Erythroblast (primary cell): Measurements from ENCODE around the gene WAC.

Source experiments
- GATA1 ChIP-seq: IDR thresholded peaks from 2 replicates; pipeline ENCODE4 v1.6.1; 2011; ENCODE audit warnings: low read depth, mild to moderate bottlenecking, control low read depth, low read length, moderate library complexity
- POLR2A ChIP-seq: IDR thresholded peaks from 2 replicates; pipeline ENCODE4 v1.6.1; 2011; ENCODE audit warnings: mild to moderate bottlenecking, low read length

DNA sequence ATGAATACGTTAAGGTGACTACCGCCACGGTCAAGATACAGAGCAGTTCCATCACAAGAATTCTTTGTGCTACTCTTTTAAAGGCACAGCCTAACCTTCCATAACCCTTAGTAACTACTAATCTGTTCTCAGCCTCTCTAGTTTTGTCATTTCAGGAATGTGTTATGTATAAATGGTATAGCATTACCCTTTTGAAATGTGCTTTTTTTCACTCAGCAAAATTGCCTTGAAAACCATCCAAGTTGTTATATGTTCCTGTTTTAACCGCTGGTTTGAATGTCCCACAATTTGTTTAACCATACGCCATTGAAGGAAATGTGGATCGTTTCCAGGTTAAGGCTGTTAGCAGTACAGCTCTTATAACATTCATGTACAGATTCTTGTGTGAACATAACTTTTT is 32.0 kb downstream of the WAC start:
- TF ChIP-seq POLR2A, result no peak
- TF ChIP-seq GATA1, result no peak
